ENCODE data around the gene BAIAP2L2.

BAIAP2L2 gene

GRCh38 chr22:38056969-38057891 is 53.3 kb downstream of the BAIAP2L2 start, which contains the start of gene PICK1:
Gene PICK1, plus strand, starts transcription at chr22:38057404. Its CDS starts 406 bp downstream, at chr22:38057810.
- H3K27ac ChIP-seq (ENCODE audit: low read depth, low read length): peak within 1 kb of the TSS; percentile 50; the same call in 1 of the 2 replicates
- no peaks in the 10 kb centered on the region for H3K79me2 ChIP-seq (ENCODE audit: control insufficient read depth, low read length)
- H3K9me3 ChIP-seq (ENCODE audit: control insufficient read depth, insufficient read depth, low read length): no peaks in the 10 kb centered on the region
- H3F3A ChIP-seq (ENCODE audit: control insufficient read depth, insufficient read depth): peaks cover 2% of the 10 kb centered on the region; the same call in 1 of the 2 replicates
- H3K4me2 ChIP-seq (ENCODE audit: low read length): peak within 1 kb of the TSS; percentile 84
- TF ChIP-seq EZH2phosphoT487 (IDR thresholded peaks at IDR 0.05; ENCODE audit: borderline replicate concordance, low read length) (no peak), CTCF (IDR thresholded peaks at IDR 0.05; ENCODE audit: low read depth, low read length, poor library complexity, severe bottlenecking) (no peak)
- no peaks in the 10 kb centered on the region; the same call in 1 of the 2 replicates for H3K36me3 ChIP-seq (ENCODE audit: control insufficient read depth, low read length)
- no peaks in the 10 kb centered on the region for H3K27me3 ChIP-seq (ENCODE audit: control insufficient read depth, low read length)
- H3K9me2 ChIP-seq (replicated peaks; ENCODE audit: control insufficient read depth, low read length): no peaks in the 10 kb centered on the region
- peaks cover 48% of the 10 kb centered on the region for H3K4me1 ChIP-seq (ENCODE audit: control insufficient read depth, low read length)
- peak within 1 kb of the TSS; percentile 94 for H3K4me3 ChIP-seq (ENCODE audit: low read length)
- H4K20me1 ChIP-seq (ENCODE audit: control insufficient read depth, insufficient read depth, low read depth, low read length): no peaks in the 10 kb centered on the region

- H3K79me2 ChIP-seq (ENCODE audit: control insufficient read depth, low read length): no peaks in the 10 kb centered on the region
- H3K4me2 ChIP-seq (ENCODE audit: low read length): peak overlapping the region; percentile 54; the same call in 1 of the 2 replicates
- H3K27ac ChIP-seq (ENCODE audit: low read depth, low read length): peak overlapping the region; percentile 40; the same call in 1 of the 2 replicates
These were observed 58.3 kb downstream of the BAIAP2L2 start for GRCh38 chr22:38051900-38052862.

More at GRCh38 chr22:38051900-38052862, 58.3 kb downstream of the BAIAP2L2 start:
- H3F3A ChIP-seq (ENCODE audit: control insufficient read depth, insufficient read depth): no peaks in the 10 kb centered on the region; the same call in 1 of the 2 replicates
- no peak for TF ChIP-seq EZH2phosphoT487 (IDR thresholded peaks at IDR 0.05; ENCODE audit: borderline replicate concordance, low read length)
- TF ChIP-seq CTCF (IDR thresholded peaks at IDR 0.05; ENCODE audit: low read depth, low read length, poor library complexity, severe bottlenecking): peak; percentile 98
- no peaks in the 10 kb centered on the region for H3K9me2 ChIP-seq (replicated peaks; ENCODE audit: control insufficient read depth, low read length)
- no peaks in the 10 kb centered on the region for H3K36me3 ChIP-seq (ENCODE audit: control insufficient read depth, low read length)
- peaks cover 43% of the 10 kb centered on the region for H3K4me1 ChIP-seq (ENCODE audit: control insufficient read depth, low read length)
- H3K27me3 ChIP-seq (ENCODE audit: control insufficient read depth, low read length): peaks cover 2% of the 10 kb centered on the region; the same call in 1 of the 2 replicates
- no peaks in the 10 kb centered on the region for H4K20me1 ChIP-seq (ENCODE audit: control insufficient read depth, insufficient read depth, low read depth, low read length)
- H3K9me3 ChIP-seq (ENCODE audit: control insufficient read depth, insufficient read depth, low read length): no peaks in the 10 kb centered on the region
- no peak overlapping the region for H3K4me3 ChIP-seq (ENCODE audit: low read length)

All from DOHH2 (cell line).